ENCODE data around the gene LYRM4.

The LYRM4 gene

GRCh38 chr6:5295623-5296022 is 34.9 kb upstream of the LYRM4 start (continued):
- TF ChIP-seq PRDM4 (tag by site-specific recombination; IDR thresholded peaks at IDR 0.05), result no peak
- TF ChIP-seq KLF8 (tag by site-specific recombination; IDR thresholded peaks at IDR 0.05), result no peak
- TF ChIP-seq ZIC2 (tag by site-specific recombination; IDR thresholded peaks at IDR 0.05), result no peak
- TF ChIP-seq ZNF174 (tag by site-specific recombination; IDR thresholded peaks at IDR 0.05), result no peak
- no peak for TF ChIP-seq SCRT1 (tag by site-specific recombination; IDR thresholded peaks at IDR 0.05; ENCODE audit: borderline replicate concordance)
- TF ChIP-seq REST (tag by site-specific recombination; IDR thresholded peaks at IDR 0.05), result no peak
- TF ChIP-seq SCRT2 (tag by site-specific recombination; IDR thresholded peaks at IDR 0.05), result peak; percentile 41; the same call in 1 of the 2 replicates
- TF ChIP-seq, protein P1, sequence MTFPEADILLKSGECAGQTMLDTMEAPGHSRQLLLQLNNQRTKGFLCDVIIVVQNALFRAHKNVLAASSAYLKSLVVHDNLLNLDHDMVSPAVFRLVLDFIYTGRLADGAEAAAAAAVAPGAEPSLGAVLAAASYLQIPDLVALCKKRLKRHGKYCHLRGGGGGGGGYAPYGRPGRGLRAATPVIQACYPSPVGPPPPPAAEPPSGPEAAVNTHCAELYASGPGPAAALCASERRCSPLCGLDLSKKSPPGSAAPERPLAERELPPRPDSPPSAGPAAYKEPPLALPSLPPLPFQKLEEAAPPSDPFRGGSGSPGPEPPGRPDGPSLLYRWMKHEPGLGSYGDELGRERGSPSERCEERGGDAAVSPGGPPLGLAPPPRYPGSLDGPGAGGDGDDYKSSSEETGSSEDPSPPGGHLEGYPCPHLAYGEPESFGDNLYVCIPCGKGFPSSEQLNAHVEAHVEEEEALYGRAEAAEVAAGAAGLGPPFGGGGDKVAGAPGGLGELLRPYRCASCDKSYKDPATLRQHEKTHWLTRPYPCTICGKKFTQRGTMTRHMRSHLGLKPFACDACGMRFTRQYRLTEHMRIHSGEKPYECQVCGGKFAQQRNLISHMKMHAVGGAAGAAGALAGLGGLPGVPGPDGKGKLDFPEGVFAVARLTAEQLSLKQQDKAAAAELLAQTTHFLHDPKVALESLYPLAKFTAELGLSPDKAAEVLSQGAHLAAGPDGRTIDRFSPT (tag by site-specific recombination; IDR thresholded peaks at IDR 0.05), result no peak
- no peak for TF ChIP-seq ZNF747 (tag by site-specific recombination; IDR thresholded peaks at IDR 0.05)
- TF ChIP-seq ZNF707 (tag by site-specific recombination; IDR thresholded peaks at IDR 0.05), result no peak
- no peak for TF ChIP-seq BCL11B (tag by site-specific recombination; IDR thresholded peaks at IDR 0.05; ENCODE audit: low read depth)
- no peak for TF ChIP-seq ZNF121 (tag by site-specific recombination; IDR thresholded peaks at IDR 0.05)
- no peak for TF ChIP-seq ZNF623 (tag by site-specific recombination; IDR thresholded peaks at IDR 0.05)
- TF ChIP-seq ZBTB48 (tag by site-specific recombination; IDR thresholded peaks at IDR 0.05), result peak; percentile 83
- no peak for TF ChIP-seq ZNF473 (tag by site-specific recombination; IDR thresholded peaks at IDR 0.05)
- TF ChIP-seq PBX3 (CRISPR knock-in tag; IDR thresholded peaks at IDR 0.05), result no peak
- TF ChIP-seq PRDM6 (tag by site-specific recombination; IDR thresholded peaks at IDR 0.05), result 0 out of 2 replicates have a peak, but pooled peaks have one; percentile 10
- TF ChIP-seq ZNF837 (tag by site-specific recombination; IDR thresholded peaks at IDR 0.05), result no peak
- no peak for TF ChIP-seq ZBTB17 (tag by site-specific recombination; IDR thresholded peaks at IDR 0.05)

Measured in HEK293 (cell line).